ENCODE results near the gene UBASH3B. TPM values are rescaled to one million over a fixed set of nuclear protein-coding genes. Genes with fewer than 3 reads are reported as not detected.

UBASH3B gene
- total RNA-seq, 1 donor from 2014 or later = 4.3 TPM

- no peak for TF ChIP-seq CTCF (IDR thresholded peaks at IDR 0.05)
- no peaks in the 10 kb centered on the region for H3K36me3 Mint-ChIP-seq (ENCODE audit: low read depth)
- POLR2A ChIA-PET = no interaction called here
- peaks cover 2% of the 10 kb centered on the region for H3K4me1 Mint-ChIP-seq
- H3K4me3 Mint-ChIP-seq = no peak overlapping the region
- no peaks in the 10 kb centered on the region for H3K9me3 Mint-ChIP-seq
- CTCF ChIA-PET = interaction anchor here (1.0 to 10.7 kb wide), 9 partner anchors 11 to 393 kb away, joined by 3 to 131 read pairs (median 6); no protein-coding TSS in a partner anchor
- intact Hi-C loops (cut with micrococcal nuclease) = no loop called here
- H3K27ac Mint-ChIP-seq = no peak overlapping the region
- DNase-seq (no peak), ATAC-seq (ENCODE audit: low read depth) (no peak)
- H3K27me3 Mint-ChIP-seq = peaks cover 15% of the 10 kb centered on the region
Measured at GRCh38 chr11:122627745-122628144, 27.8 kb upstream of the UBASH3B start.

- H3K27me3 Mint-ChIP-seq = peaks cover 15% of the 10 kb centered on the region
- ATAC-seq (ENCODE audit: low read depth) (peak; percentile 88), DNase-seq (peak; percentile 47)
- H3K9me3 Mint-ChIP-seq = no peaks in the 10 kb centered on the region
- POLR2A ChIA-PET = interaction anchor here (1.0 kb wide), 1 partner anchor 127 kb away, joined by 4 read pairs; no protein-coding TSS in a partner anchor
- intact Hi-C loops (cut with micrococcal nuclease) = loop anchor here (1.0 kb wide), 5 partner anchors 26 to 225 kb away; partner anchors contain the start of gene UBASH3B
- no peak overlapping the region for H3K4me3 Mint-ChIP-seq
- H3K4me1 Mint-ChIP-seq = peaks cover 2% of the 10 kb centered on the region
- CTCF ChIA-PET = interaction anchor here (0.6 to 10.7 kb wide), 17 partner anchors 10 to 394 kb away, joined by 3 to 131 read pairs (median 4); partner anchors contain the start of gene UBASH3B
- TF ChIP-seq CTCF (IDR thresholded peaks at IDR 0.05) = no peak
- H3K27ac Mint-ChIP-seq = no peak overlapping the region
- no peaks in the 10 kb centered on the region for H3K36me3 Mint-ChIP-seq (ENCODE audit: low read depth)
Measured at GRCh38 chr11:122628810-122629555, 26.5 kb upstream of the UBASH3B start.

GRCh38 chr11:122632181-122632824, 23.2 kb upstream of the UBASH3B start:
- Mint-ChIP-seq H3K36me3 (ENCODE audit: low read depth) (no peaks in the 10 kb centered on the region), H3K27me3 (peaks cover 11% of the 10 kb centered on the region), H3K4me1 (peaks cover 2% of the 10 kb centered on the region), H3K9me3 (no peaks in the 10 kb centered on the region), H3K4me3 (no peak overlapping the region), H3K27ac (no peak overlapping the region)
- ChIA-PET POLR2A (interaction anchor here (1.4 kb wide), 1 partner anchor 124 kb away, joined by 6 read pairs; no protein-coding TSS in a partner anchor), CTCF (interaction anchor here (0.6 to 10.7 kb wide), 7 partner anchors 80 to 225 kb away, joined by 3 to 134 read pairs (median 4); no protein-coding TSS in a partner anchor)
- DNase-seq = no peak
- intact Hi-C loops (cut with micrococcal nuclease) = no loop called here
- TF ChIP-seq CTCF (IDR thresholded peaks at IDR 0.05) = no peak
- ATAC-seq (ENCODE audit: low read depth) = no peak

GRCh38 chr11:122633219-122633829, 22.2 kb upstream of the UBASH3B start:
- no peak overlapping the region for H3K27ac Mint-ChIP-seq
- intact Hi-C loops (cut with micrococcal nuclease) = loop anchor here (1.0 kb wide), 3 partner anchors 123 to 221 kb away; no protein-coding TSS in a partner anchor
- H3K9me3 Mint-ChIP-seq = no peaks in the 10 kb centered on the region
- no peak for TF ChIP-seq CTCF (IDR thresholded peaks at IDR 0.05)
- no peak overlapping the region for H3K4me3 Mint-ChIP-seq
- DNase-seq (no peak), ATAC-seq (ENCODE audit: low read depth) (peak; percentile 73)
- ChIA-PET POLR2A (interaction anchor here (1.4 kb wide), 1 partner anchor 123 kb away, joined by 6 read pairs; no protein-coding TSS in a partner anchor), CTCF (interaction anchor here (0.6 to 10.7 kb wide), 9 partner anchors 63 to 220 kb away, joined by 3 to 134 read pairs (median 4); no protein-coding TSS in a partner anchor)
- no peaks in the 10 kb centered on the region for H3K36me3 Mint-ChIP-seq (ENCODE audit: low read depth)
- peaks cover 6% of the 10 kb centered on the region for H3K4me1 Mint-ChIP-seq
- H3K27me3 Mint-ChIP-seq = peaks cover 11% of the 10 kb centered on the region

Measured in activated B cell treated with CpG ODN at 0.5 μM for 24 hours (primary cell).